Vagina (tissue), 2 donors: ENCODE measurements around the gene XKR7. TPM values are rescaled to one million over a fixed set of nuclear protein-coding genes. Genes with fewer than 3 reads are reported as not detected.

Experiments used
- DNase-seq, 2 donors: peaks; one replicate each; pipeline ENCODE4 v3.0.0-alpha.2; 2017; ENCODE audit errors: extremely low spot score in 2 of 2
- H3K27ac ChIP-seq: fragments of 200-600 bp; sonication (generic); one replicate; pipeline ENCODE4 v1.5.1; 2019
- H3K27me3 ChIP-seq: fragments of 200-600 bp; sonication (generic); one replicate; pipeline ENCODE4 v1.5.1; 2019
- H3K36me3 ChIP-seq, 2 donors: fragments of 200-600 bp; sonication (generic); one replicate each; pipeline ENCODE4 v1.5.1; 2017 to 2019
- H3K4me1 ChIP-seq: fragments of 200-600 bp; sonication (generic); one replicate; pipeline ENCODE4 v1.5.1; 2019
- H3K4me3 ChIP-seq, 2 donors: fragments of 200-600 bp; sonication (generic); 1 replicate in 1 of 2; 2 replicates in 1 of 2; pipeline ENCODE4 v1.5.1; 2016 to 2019
- H3K9me3 ChIP-seq: fragments of 200-600 bp; sonication (generic); one replicate; pipeline ENCODE4 v1.5.1; 2019
- CTCF ChIP-seq, 3 experiments: fragments of 450-650 bp in 2 of 3; fragments of 200-600 bp in 1 of 3; sonication (generic) in 1 of 3; IDR thresholded peaks; one replicate each; pipeline ENCODE4 v1.5.1; 2017 to 2019; ENCODE audit warnings: antibody characterized with exemption in 3 of 3, mild to moderate bottlenecking in 2 of 3, moderate library complexity in 2 of 3
- POLR2A ChIP-seq, 2 donors: fragments of 450-650 bp; IDR thresholded peaks; one replicate each; pipeline ENCODE4 v1.6.1; 2017; ENCODE audit warnings: antibody characterized with exemption in 2 of 2, mild to moderate bottlenecking in 2 of 2, moderate library complexity in 2 of 2
- POLR2AphosphoS5 ChIP-seq, 2 donors: sonication (generic); formaldehyde crosslinking; IDR thresholded peaks; one replicate each; pipeline ENCODE4 v1.9.0; 2017; ENCODE audit warnings: antibody characterized with exemption in 2 of 2, mild to moderate bottlenecking in 2 of 2, low read depth in 1 of 2; ENCODE audit not compliant: insufficient read depth in 1 of 2
- intact Hi-C: fragments of 100-400 bp; cut with DNase I; formaldehyde crosslinking; loops from one replicate; pipeline ENCODE4 v1.15.1; 2023
- total RNA-seq: library from RNA; depleted of rRNA; stranded (reverse); fragments of >200 nt; gene quantifications from one replicate; pipeline ENCODE4 v1.2.3, GENCODE V29; 2016

The XKR7 gene
- total RNA-seq, 1 donor from 2014 or later, result not detected

- DNase-seq, result no peak
- Histone ChIP-seq H3K4me1 (no peaks in the 10 kb centered on the region), H3K36me3 (no peaks in the 10 kb centered on the region), H3K27ac (no peak overlapping the region), H3K4me3 (no peak overlapping the region), H3K9me3 (no peaks in the 10 kb centered on the region), H3K27me3 (no peaks in the 10 kb centered on the region)
- intact Hi-C loops, result no loop called here
- TF ChIP-seq POLR2AphosphoS5 (IDR thresholded peaks at IDR 0.05; ENCODE audit: insufficient read depth in 1 of 2, low read depth in 1 of 2), result no peak
Measured at GRCh38 chr20:31922181-31922580, 45.8 kb upstream of the XKR7 start.

- no peak for DNase-seq
- intact Hi-C loops, result no loop called here
- H3K27me3 ChIP-seq, result no peaks in the 10 kb centered on the region
Measured at GRCh38 chr20:31922588-31922987, 45.4 kb upstream of the XKR7 start.

GRCh38 chr20:31923388-31924331 is 44.3 kb upstream of the XKR7 start:
- H3K36me3 ChIP-seq, result no peaks in the 10 kb centered on the region
- H3K27me3 ChIP-seq, result no peaks in the 10 kb centered on the region
- no peaks in the 10 kb centered on the region for H3K4me1 ChIP-seq

More at GRCh38 chr20:31922588-31922987, 45.4 kb upstream of the XKR7 start:
- H3K9me3 ChIP-seq, result no peaks in the 10 kb centered on the region
- H3K27ac ChIP-seq, result no peak overlapping the region
- TF ChIP-seq POLR2A (IDR thresholded peaks at IDR 0.05) (no peak), POLR2AphosphoS5 (IDR thresholded peaks at IDR 0.05; ENCODE audit: insufficient read depth in 1 of 2, low read depth in 1 of 2) (no peak), CTCF (IDR thresholded peaks at IDR 0.05) (no peak)
- no peaks in the 10 kb centered on the region for H3K4me1 ChIP-seq
- H3K4me3 ChIP-seq, result no peak overlapping the region
- H3K36me3 ChIP-seq, result no peaks in the 10 kb centered on the region

GRCh38 chr20:31924561-31924960 is 43.4 kb upstream of the XKR7 start:
- intact Hi-C loops, result no loop called here
- no peaks in the 10 kb centered on the region for H3K4me1 ChIP-seq
- TF ChIP-seq CTCF (IDR thresholded peaks at IDR 0.05) (no peak), POLR2AphosphoS5 (IDR thresholded peaks at IDR 0.05; ENCODE audit: insufficient read depth in 1 of 2, low read depth in 1 of 2) (no peak), POLR2A (IDR thresholded peaks at IDR 0.05) (no peak)
- H3K27ac ChIP-seq, result no peak overlapping the region
- no peaks in the 10 kb centered on the region for H3K9me3 ChIP-seq
- H3K27me3 ChIP-seq, result no peaks in the 10 kb centered on the region
- H3K4me3 ChIP-seq, result no peak overlapping the region
- no peaks in the 10 kb centered on the region for H3K36me3 ChIP-seq
- DNase-seq, result no peak

More at GRCh38 chr20:31923388-31924331, 44.3 kb upstream of the XKR7 start:
- H3K9me3 ChIP-seq, result no peaks in the 10 kb centered on the region
- no peak for TF ChIP-seq POLR2AphosphoS5 (IDR thresholded peaks at IDR 0.05; ENCODE audit: insufficient read depth in 1 of 2, low read depth in 1 of 2)
- TF ChIP-seq POLR2A (IDR thresholded peaks at IDR 0.05), result no peak
- TF ChIP-seq CTCF (IDR thresholded peaks at IDR 0.05), result no peak
- H3K27ac ChIP-seq, result no peak overlapping the region
- intact Hi-C loops, result no loop called here
- no peak overlapping the region for H3K4me3 ChIP-seq
- DNase-seq, result no peak

GRCh38 chr20:31925631-31926030 is 42.3 kb upstream of the XKR7 start:
- no peaks in the 10 kb centered on the region for H3K36me3 ChIP-seq
- TF ChIP-seq POLR2AphosphoS5 (IDR thresholded peaks at IDR 0.05; ENCODE audit: insufficient read depth in 1 of 2, low read depth in 1 of 2), result no peak
- TF ChIP-seq POLR2A (IDR thresholded peaks at IDR 0.05), result no peak
- no peak for TF ChIP-seq CTCF (IDR thresholded peaks at IDR 0.05)
- DNase-seq, result no peak
- no peaks in the 10 kb centered on the region for H3K4me1 ChIP-seq
- intact Hi-C loops, result no loop called here
- no peaks in the 10 kb centered on the region for H3K27me3 ChIP-seq
- no peaks in the 10 kb centered on the region for H3K9me3 ChIP-seq
- H3K27ac ChIP-seq, result no peak overlapping the region
- no peak overlapping the region for H3K4me3 ChIP-seq
